Measurements from ENCODE around the gene TRERF1. TPM values are rescaled to one million over a fixed set of nuclear protein-coding genes. Genes with fewer than 3 reads are reported as not detected.
"Not testable (repeated sequence)": the region's sequence is repeated elsewhere in the genome, so short reads cannot be mapped to it uniquely, and the experiment has no call there.

The TRERF1 gene
- total and polyA plus RNA-seq, 12 donors = 4.7 to 16.6 (median 8.0) TPM

GRCh38 chr6:42212442-42212841 is 239.3 kb downstream of the TRERF1 start:
- Histone ChIP-seq H3K36me3 (replicated peaks in 1 of 2) (peaks cover 0 to 64% of the 10 kb centered on the region in 2 donors), H3K9me3 (replicated peaks in 1 of 3) (no peaks in the 10 kb centered on the region), H3K27me3 (no peaks in the 10 kb centered on the region), H3K27ac (no peak overlapping the region), H3K4me3 (no peak overlapping the region), H3K4me1 (replicated peaks in 1 of 2) (peaks cover 8 to 9% of the 10 kb centered on the region in 2 donors)
- TF ChIP-seq, protein P1, sequence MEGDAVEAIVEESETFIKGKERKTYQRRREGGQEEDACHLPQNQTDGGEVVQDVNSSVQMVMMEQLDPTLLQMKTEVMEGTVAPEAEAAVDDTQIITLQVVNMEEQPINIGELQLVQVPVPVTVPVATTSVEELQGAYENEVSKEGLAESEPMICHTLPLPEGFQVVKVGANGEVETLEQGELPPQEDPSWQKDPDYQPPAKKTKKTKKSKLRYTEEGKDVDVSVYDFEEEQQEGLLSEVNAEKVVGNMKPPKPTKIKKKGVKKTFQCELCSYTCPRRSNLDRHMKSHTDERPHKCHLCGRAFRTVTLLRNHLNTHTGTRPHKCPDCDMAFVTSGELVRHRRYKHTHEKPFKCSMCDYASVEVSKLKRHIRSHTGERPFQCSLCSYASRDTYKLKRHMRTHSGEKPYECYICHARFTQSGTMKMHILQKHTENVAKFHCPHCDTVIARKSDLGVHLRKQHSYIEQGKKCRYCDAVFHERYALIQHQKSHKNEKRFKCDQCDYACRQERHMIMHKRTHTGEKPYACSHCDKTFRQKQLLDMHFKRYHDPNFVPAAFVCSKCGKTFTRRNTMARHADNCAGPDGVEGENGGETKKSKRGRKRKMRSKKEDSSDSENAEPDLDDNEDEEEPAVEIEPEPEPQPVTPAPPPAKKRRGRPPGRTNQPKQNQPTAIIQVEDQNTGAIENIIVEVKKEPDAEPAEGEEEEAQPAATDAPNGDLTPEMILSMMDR (IDR thresholded peaks at IDR 0.05) = no peak
- no peak for TF ChIP-seq POLR2A (IDR thresholded peaks at IDR 0.05)
- DNase-seq = no peak
- WGBS, 4 donors = 61 to 86% (median 74%) methylated on average over 3 of the region's 3 CpGs
- intact Hi-C loops (cut with DNase I) = no loop called here

- no peaks in the 10 kb centered on the region for H3K27me3 ChIP-seq
- no peak overlapping the region for H3K27ac ChIP-seq
- peaks cover 0 to 68% of the 10 kb centered on the region in 2 donors for H3K36me3 ChIP-seq (replicated peaks in 1 of 2)
- WGBS, 4 donors = 77 to 89% (median 84%) methylated on average over 6 of the region's 6 CpGs
- no peaks in the 10 kb centered on the region for H3K9me3 ChIP-seq (replicated peaks in 1 of 3)
- intact Hi-C loops (cut with DNase I) = no loop called here
- TF ChIP-seq, protein P1 (IDR thresholded peaks at IDR 0.05) = no peak
- no peak for TF ChIP-seq POLR2A (IDR thresholded peaks at IDR 0.05)
- DNase-seq = no peak
- no peak overlapping the region for H3K4me3 ChIP-seq
- H3K4me1 ChIP-seq (replicated peaks in 1 of 2) = peaks cover 3 to 4% of the 10 kb centered on the region in 2 donors
These were observed 240.0 kb downstream of the TRERF1 start for GRCh38 chr6:42211726-42212125.

DNA sequence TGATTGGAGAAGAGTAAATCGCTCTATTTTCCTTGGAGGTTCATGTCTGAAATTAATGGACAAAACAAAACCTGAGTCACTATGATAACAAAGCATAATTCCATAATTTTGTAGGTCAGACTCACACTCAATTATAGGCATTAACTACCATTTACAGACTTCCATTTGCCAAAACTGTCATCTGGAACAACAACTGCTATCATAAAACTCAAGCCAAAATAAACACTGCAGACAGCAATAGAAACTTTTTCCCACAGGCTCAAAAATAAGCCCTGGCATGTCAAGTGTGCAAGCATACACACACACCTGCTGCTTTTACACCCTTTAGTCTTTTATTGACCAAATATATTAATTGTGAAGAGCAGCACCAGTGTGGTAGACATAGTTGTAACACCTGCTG is 241.2 kb downstream of the TRERF1 start:
- TF ChIP-seq, protein P1 (IDR thresholded peaks at IDR 0.05) = no peak
- TF ChIP-seq POLR2A (IDR thresholded peaks at IDR 0.05) = no peak
- 33 to 86% methylated on average over 1 of the region's 1 CpG; no CpG with 5 or more reads in 2 of the 4 donors for WGBS, 4 donors
- no peaks in the 10 kb centered on the region for H3K27me3 ChIP-seq
- no peak for DNase-seq
- H3K4me3 ChIP-seq = no peak overlapping the region
- H3K36me3 ChIP-seq (replicated peaks in 1 of 2) = peaks cover 0 to 75% of the 10 kb centered on the region in 2 donors
- intact Hi-C loops (cut with DNase I) = no loop called here
- no peaks in the 10 kb centered on the region for H3K4me1 ChIP-seq (replicated peaks in 1 of 2)
- no peaks in the 10 kb centered on the region for H3K9me3 ChIP-seq (replicated peaks in 1 of 3)
- no peak overlapping the region for H3K27ac ChIP-seq

GRCh38 chr6:42207559-42207958 is 244.2 kb downstream of the TRERF1 start:
- H3K9me3 ChIP-seq (replicated peaks in 1 of 3); DNase-seq; H3K27me3 ChIP-seq; intact Hi-C loops (cut with DNase I); H3K4me3 ChIP-seq; H3K4me1 ChIP-seq (replicated peaks in 1 of 2); H3K27ac ChIP-seq: not testable (repeated sequence)
- WGBS, 4 donors = 70 to 86% (median 82%) methylated on average over 2 of the region's 2 CpGs
- H3K36me3 ChIP-seq (replicated peaks in 1 of 2) = peaks cover 0 to 58% of the 10 kb centered on the region in 2 donors

DNA sequence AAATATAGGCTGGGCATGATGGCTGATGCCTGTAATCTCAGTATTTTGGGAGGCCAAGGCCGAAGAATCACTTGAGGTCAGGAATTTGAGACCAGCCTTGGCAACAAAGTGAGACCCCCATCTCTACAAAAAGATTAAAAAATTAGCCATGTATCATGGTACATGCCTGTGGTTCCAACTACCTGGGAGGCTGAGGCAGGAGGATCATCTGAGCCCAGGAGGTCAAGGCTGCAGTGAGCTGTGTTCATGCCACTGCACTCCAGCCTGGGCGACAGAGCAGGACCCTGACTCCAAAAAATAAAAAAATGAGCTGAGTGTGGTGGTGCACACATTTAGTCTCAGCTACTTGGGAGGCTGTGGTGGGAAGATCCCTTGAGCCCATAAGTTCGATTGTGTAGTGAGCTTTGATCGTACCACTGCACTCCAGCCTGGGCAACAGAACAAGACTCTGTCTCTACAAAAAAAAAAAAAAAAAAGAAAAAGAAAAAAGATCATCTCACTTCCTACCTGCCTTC is 246.9 kb downstream of the TRERF1 start:
- intact Hi-C loops (cut with DNase I) = no loop called here
- H3K4me1 ChIP-seq (replicated peaks in 1 of 2) = no peaks in the 10 kb centered on the region
- 95 to 99% (median 97%) methylated on average over 4 of the region's 4 CpGs for WGBS, 4 donors
- no peaks in the 10 kb centered on the region for H3K27me3 ChIP-seq
- H3K9me3 ChIP-seq (replicated peaks in 1 of 3) = no peaks in the 10 kb centered on the region
- TF ChIP-seq, protein P1 (IDR thresholded peaks at IDR 0.05) = no peak
- TF ChIP-seq POLR2A (IDR thresholded peaks at IDR 0.05) = no peak
- no peak overlapping the region for H3K4me3 ChIP-seq
- no peak for DNase-seq
- H3K36me3 ChIP-seq (replicated peaks in 1 of 2) = peaks cover 0 to 34% of the 10 kb centered on the region in 2 donors
- no peak overlapping the region for H3K27ac ChIP-seq
